ENCODE results near the gene TANGO2.

Gene TANGO2

GRCh38 chr22:20093418-20094196, 72.7 kb downstream of the TANGO2 start:
- TF ChIP-seq CTCF (IDR thresholded peaks at IDR 0.05; ENCODE audit: low read depth, low read length, missing control alignments), result no peak
- no peak overlapping the region for H3K4me3 ChIP-seq (ENCODE audit: low read depth, low read length)
- no peaks in the 10 kb centered on the region for H3K27me3 ChIP-seq (replicated peaks)
- peaks cover 92% of the 10 kb centered on the region for H3K36me3 ChIP-seq (replicated peaks)
- DNase-seq, result no peak
- in situ Hi-C loops (cut with HindIII; ENCODE audit: low pct_ligation_motif_present, low sequenced_read_pairs), result no loop called here
- H3K27ac ChIP-seq, result no peak overlapping the region

GRCh38 chr22:20094197-20094807, 73.4 kb downstream of the TANGO2 start:
- in situ Hi-C loops (cut with HindIII; ENCODE audit: low pct_ligation_motif_present, low sequenced_read_pairs), result no loop called here
- no peak for TF ChIP-seq CTCF (IDR thresholded peaks at IDR 0.05; ENCODE audit: low read depth, low read length, missing control alignments)
- Histone ChIP-seq H3K4me3 (ENCODE audit: low read depth, low read length) (no peak overlapping the region), H3K27ac (no peak overlapping the region), H3K36me3 (replicated peaks) (peaks cover 93% of the 10 kb centered on the region), H3K27me3 (replicated peaks) (no peaks in the 10 kb centered on the region)
- no peak for DNase-seq

- TF ChIP-seq CTCF (IDR thresholded peaks at IDR 0.05; ENCODE audit: low read depth, low read length, missing control alignments), result no peak
- H3K36me3 ChIP-seq (replicated peaks), result peaks cover 92% of the 10 kb centered on the region
- no peak overlapping the region for H3K27ac ChIP-seq
- H3K4me3 ChIP-seq (ENCODE audit: low read depth, low read length), result no peak overlapping the region
- DNase-seq, result no peak
- H3K27me3 ChIP-seq (replicated peaks), result no peaks in the 10 kb centered on the region
- in situ Hi-C loops (cut with HindIII; ENCODE audit: low pct_ligation_motif_present, low sequenced_read_pairs), result no loop called here
These were observed 74.6 kb downstream of the TANGO2 start for GRCh38 chr22:20095521-20095920.

GRCh38 chr22:20096574-20097420, 75.9 kb downstream of the TANGO2 start:
- H3K27me3 ChIP-seq (replicated peaks), result no peaks in the 10 kb centered on the region
- no peak for TF ChIP-seq CTCF (IDR thresholded peaks at IDR 0.05; ENCODE audit: low read depth, low read length, missing control alignments)
- DNase-seq, result no peak
- peaks cover 91% of the 10 kb centered on the region for H3K36me3 ChIP-seq (replicated peaks)
- in situ Hi-C loops (cut with HindIII; ENCODE audit: low pct_ligation_motif_present, low sequenced_read_pairs), result no loop called here
- no peak overlapping the region for H3K4me3 ChIP-seq (ENCODE audit: low read depth, low read length)
- no peak overlapping the region for H3K27ac ChIP-seq

- peaks cover 79% of the 10 kb centered on the region for H3K36me3 ChIP-seq (replicated peaks)
- no peaks in the 10 kb centered on the region for H3K27me3 ChIP-seq (replicated peaks)
- TF ChIP-seq CTCF (IDR thresholded peaks at IDR 0.05; ENCODE audit: low read depth, low read length, missing control alignments), result no peak
- no peak overlapping the region for H3K4me3 ChIP-seq (ENCODE audit: low read depth, low read length)
- no peak for DNase-seq
- in situ Hi-C loops (cut with HindIII; ENCODE audit: low pct_ligation_motif_present, low sequenced_read_pairs), result no loop called here
- H3K27ac ChIP-seq, result no peak overlapping the region
These were observed 78.3 kb downstream of the TANGO2 start for GRCh38 chr22:20099099-20099711.

All from brain microvascular endothelial cell (primary cell).